Measurements from ENCODE around the gene SLC2A13. TPM values are rescaled to one million over a fixed set of nuclear protein-coding genes. Genes with fewer than 3 reads are reported as not detected.

SLC2A13 gene
- total RNA-seq, 1 experiment from 2014 or later: 7.0 TPM

- Mint-ChIP-seq H3K27me3 (ENCODE audit: low read depth) (no peaks in the 10 kb centered on the region), H3K9me3 (no peaks in the 10 kb centered on the region), H3K4me1 (peaks cover 10 to 13% of the 10 kb centered on the region in 2 experiments), H3K27ac (no peak overlapping the region), H3K4me3 (no peak overlapping the region), H3K36me3 (ENCODE audit: insufficient read depth in 1 of 3, low read depth in 3 of 3) (no peaks in the 10 kb centered on the region)
- no peak overlapping the region for H2AFZ ChIP-seq (ENCODE audit: low read length)
- no peak overlapping the region for H3K23ac ChIP-seq (ENCODE audit: insufficient read length, low read depth, low read length)
- no peak overlapping the region for H2BK12ac ChIP-seq (ENCODE audit: insufficient read length, low read depth, low read length)
- no peak overlapping the region for H2BK120ac ChIP-seq (ENCODE audit: low read depth, low read length, poor library complexity, severe bottlenecking)
- H3K56ac ChIP-seq (ENCODE audit: insufficient read length, low read depth, low read length): no peak overlapping the region
- H3K14ac ChIP-seq (ENCODE audit: insufficient read depth, low read length): no peak overlapping the region
- no peak overlapping the region for H2BK5ac ChIP-seq (ENCODE audit: insufficient read length, low read length)
- H2BK15ac ChIP-seq (ENCODE audit: low read depth, low read length): no peak overlapping the region
- no peaks in the 10 kb centered on the region for H3K9me3 ChIP-seq (ENCODE audit: control insufficient read depth, low read depth, low read length)
- H3K27me3 ChIP-seq (ENCODE audit: insufficient read depth, low read length): no peaks in the 10 kb centered on the region
- H3K4me2 ChIP-seq (ENCODE audit: insufficient read depth, insufficient read length, low read length): no peak overlapping the region
- no peak overlapping the region for H3K18ac ChIP-seq (ENCODE audit: insufficient read length, low read depth, low read length)
- H4K91ac ChIP-seq (ENCODE audit: insufficient read length, low read depth, low read length): no peak overlapping the region
- H4K20me1 ChIP-seq (ENCODE audit: control insufficient read depth, insufficient read depth, insufficient read length): no peaks in the 10 kb centered on the region
- no peak overlapping the region for H4K8ac ChIP-seq (replicated peaks; ENCODE audit: insufficient read length, low read depth, low read length)
- no peaks in the 10 kb centered on the region; the same call in 1 of the 2 replicates for H3K4me1 ChIP-seq (ENCODE audit: insufficient read depth, low read length)
- no peak overlapping the region for H3K9ac ChIP-seq (ENCODE audit: extremely low read depth, insufficient read length, low read length)
- DNase-seq: no peak
- H2AK5ac ChIP-seq (ENCODE audit: insufficient read length, low read length): no peak overlapping the region
- H3T11ph ChIP-seq (ENCODE audit: low read length): no peak overlapping the region
- no peak overlapping the region for H4K5ac ChIP-seq (ENCODE audit: insufficient read length, low read depth, low read length)
- no CpG with 5 or more reads among the region's 3 CpGs for WGBS (ENCODE audit: extremely low coverage, insufficient read length, low lambda C conversion rate)
- no peak for TF ChIP-seq CTCF (conservative IDR thresholded peaks at IDR 0.05)
- H3K4ac ChIP-seq (ENCODE audit: low read depth, low read length): no peak overlapping the region
- H2BK20ac ChIP-seq (ENCODE audit: low read depth, low read length, poor library complexity, severe bottlenecking): no peak overlapping the region
- H3K79me2 ChIP-seq (ENCODE audit: insufficient read depth, low read length): no peaks in the 10 kb centered on the region
- no peak overlapping the region for H3K27ac ChIP-seq (ENCODE audit: insufficient read length, low read depth, low read length)
- H3K79me1 ChIP-seq (ENCODE audit: insufficient read depth, low read depth, low read length, poor library complexity, severe bottlenecking): no peaks in the 10 kb centered on the region
- no peaks in the 10 kb centered on the region for H3K23me2 ChIP-seq (ENCODE audit: insufficient read length, low read depth, low read length, poor library complexity, severe bottlenecking)
Observed at GRCh38 chr12:39915249-39915648, 190.6 kb downstream of the SLC2A13 start.
